ENCODE data around the gene GIMAP6.
"Not testable (repeated sequence)": the region's sequence is repeated elsewhere in the genome, so short reads cannot be mapped to it uniquely, and the experiment has no call there.

GIMAP6 gene

DNA sequence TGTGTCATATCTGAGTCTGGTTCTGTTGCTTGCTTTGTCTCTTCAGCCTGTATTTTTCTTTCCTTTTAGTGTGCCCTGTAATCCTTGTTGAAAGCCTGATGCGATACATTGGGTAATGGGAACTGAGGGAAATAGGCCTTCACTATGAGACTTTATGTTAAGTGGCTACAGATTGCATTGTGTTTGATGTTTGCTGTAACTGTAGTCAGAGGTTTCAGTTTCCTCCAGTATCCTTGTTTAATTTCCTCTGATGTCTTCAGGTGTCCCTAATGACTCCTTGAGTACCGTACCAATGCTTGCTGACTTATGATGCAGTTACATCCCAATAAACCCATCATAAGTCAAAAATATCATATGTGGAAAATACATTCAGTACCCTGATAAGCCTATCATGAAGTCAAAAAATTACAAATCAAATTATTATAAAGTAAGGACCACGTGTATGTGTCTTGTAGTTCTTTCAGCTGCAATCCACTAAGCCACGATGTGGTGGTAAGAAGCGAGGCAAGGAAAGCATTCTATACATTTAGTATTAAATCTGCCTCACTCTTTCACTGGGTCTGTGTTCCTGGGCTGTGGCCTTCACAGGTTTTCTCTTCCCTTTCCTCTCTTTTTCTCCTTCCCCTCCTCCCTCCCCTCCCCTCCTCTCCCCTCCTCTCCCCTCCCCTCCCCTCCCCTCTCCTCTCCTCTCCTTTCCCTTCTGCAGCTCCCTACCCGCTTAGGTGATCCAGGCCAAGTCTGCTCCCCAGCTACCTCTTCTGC lies 13.3 kb upstream of the GIMAP6 start:
- no peak for DNase-seq (ENCODE audit: low read depth in 3 of 3)

DNA sequence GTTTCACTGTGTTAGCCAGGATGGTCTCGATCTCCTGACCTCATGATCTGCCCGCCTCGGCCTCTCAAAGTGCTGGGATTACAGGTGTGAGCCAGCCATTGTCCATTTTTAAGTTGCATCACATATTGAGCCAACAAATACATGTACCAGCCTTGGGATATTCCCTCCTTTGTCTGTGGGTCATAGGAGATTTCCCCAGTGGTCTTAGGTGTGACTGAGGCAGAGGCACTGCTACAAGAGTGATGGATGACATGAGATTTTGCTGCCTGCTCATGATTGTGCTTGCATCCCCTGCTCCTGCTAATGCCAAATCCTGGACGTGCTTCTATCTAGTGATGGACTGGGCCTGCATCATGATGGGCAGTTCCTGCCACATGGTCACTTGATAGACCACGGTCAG lies 10.7 kb upstream of the GIMAP6 start:
- no peak for DNase-seq (ENCODE audit: low read depth in 3 of 3)

GRCh38 chr7:150641854-150642253 lies 9.7 kb upstream of the GIMAP6 start:
- no peak for DNase-seq (ENCODE audit: low read depth in 3 of 3)

DNA sequence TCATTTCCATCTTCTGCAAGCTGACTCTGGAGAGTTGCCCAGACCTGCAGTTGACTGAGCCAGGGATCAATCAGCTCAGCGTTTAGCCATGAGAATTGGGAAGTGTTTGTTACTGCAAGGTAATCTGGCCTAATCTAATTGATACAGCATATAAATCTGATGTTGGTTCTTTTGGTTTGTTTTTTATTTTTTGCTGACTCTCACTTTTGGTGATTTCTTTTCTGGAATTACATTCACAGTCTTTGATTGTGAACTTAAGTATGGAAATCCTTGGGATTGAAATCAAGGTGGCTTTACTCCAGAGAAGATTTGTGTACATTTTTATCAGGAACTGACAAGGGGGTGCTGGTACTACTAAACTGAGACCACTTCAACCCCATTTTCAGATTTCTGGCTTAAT lies 1.7 kb upstream of the GIMAP6 start:
- no peak for DNase-seq (ENCODE audit: low read depth in 3 of 3)

DNA sequence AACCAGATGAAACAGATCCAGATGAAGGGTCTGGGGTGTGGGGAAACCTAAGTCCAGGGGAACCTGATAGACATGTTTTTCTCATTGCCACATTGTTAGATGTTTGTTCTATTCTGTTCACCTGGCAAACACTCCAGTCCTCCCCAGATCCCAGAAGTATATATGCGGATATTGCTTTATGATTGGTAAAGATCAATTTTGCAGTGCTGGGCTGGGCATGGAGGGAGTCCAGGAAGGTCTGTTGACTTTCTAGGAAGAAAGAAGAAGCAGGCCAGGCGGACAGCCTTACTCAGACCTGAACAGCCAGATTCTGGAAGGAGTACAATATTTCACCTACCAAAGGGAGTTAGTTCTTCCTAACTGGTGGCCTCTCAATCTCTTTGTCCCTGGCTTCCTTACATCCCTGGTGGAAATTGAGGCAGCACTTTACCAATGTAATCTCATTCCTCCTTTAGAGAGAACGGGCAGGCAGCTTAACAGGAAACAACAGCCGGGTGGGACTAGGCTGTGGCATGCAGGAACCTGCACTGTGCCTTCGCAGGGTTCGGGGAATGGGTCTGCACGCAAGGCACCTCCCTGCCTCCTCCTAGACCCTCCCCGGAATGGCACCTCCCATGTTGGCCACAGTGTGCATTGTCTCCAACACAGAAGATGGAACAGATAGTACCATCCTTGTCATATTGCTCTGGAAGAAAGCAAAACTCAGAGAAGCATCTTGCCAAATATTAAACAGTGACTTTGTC lies 930 bp downstream of the GIMAP6 start:
- peak in 2 of 3 experiments; percentile 27 to 42 for DNase-seq (ENCODE audit: low read depth in 3 of 3)

DNA sequence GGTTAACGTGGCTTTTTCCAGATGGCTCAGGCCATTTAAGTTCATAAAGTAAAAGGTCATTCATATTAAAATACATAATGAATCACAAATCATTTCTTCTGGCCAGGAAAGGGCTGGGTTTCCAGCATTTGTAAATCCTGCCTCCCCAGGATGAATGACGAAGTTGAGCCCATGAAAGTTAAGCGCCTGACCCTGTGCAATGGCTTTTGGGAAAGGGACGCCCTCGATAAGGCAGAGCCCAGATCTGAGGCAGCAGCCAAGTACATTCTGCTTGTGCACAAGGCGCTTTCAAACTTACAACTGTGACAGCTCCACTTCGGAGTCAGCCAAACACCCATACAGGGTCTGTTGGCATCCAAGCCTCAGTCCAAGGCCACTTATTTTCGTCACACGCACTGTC lies 2.8 kb downstream of the GIMAP6 start:
- no peak for DNase-seq (ENCODE audit: low read depth in 3 of 3)

GRCh38 chr7:150627959-150628358 lies 4.2 kb downstream of the GIMAP6 start:
- DNase-seq (ENCODE audit: low read depth in 3 of 3): no peak

- DNase-seq (ENCODE audit: low read depth in 3 of 3): no peak
Observed at GRCh38 chr7:150626696-150627095, 5.5 kb downstream of the GIMAP6 start.

DNA sequence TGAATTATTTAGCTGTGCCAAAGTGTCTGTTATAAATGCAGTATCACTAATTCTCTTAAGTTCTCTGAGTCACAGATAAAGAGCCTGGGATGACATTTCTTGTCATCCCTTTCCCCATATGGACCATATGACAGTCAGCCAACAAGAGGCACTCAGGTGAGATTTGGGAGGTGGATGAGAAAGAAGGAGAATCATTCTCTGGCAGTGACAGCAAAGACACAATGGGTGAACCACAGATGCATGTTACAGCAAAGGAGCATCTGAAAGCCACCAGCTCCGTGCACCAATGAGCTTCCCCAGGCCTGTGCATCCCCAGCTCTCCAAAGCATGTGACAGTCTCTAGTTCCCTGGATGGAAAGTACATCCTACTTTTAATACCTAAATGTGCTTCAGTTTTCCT lies 10.8 kb downstream of the GIMAP6 start:
- no peak for DNase-seq (ENCODE audit: low read depth in 3 of 3)

DNA sequence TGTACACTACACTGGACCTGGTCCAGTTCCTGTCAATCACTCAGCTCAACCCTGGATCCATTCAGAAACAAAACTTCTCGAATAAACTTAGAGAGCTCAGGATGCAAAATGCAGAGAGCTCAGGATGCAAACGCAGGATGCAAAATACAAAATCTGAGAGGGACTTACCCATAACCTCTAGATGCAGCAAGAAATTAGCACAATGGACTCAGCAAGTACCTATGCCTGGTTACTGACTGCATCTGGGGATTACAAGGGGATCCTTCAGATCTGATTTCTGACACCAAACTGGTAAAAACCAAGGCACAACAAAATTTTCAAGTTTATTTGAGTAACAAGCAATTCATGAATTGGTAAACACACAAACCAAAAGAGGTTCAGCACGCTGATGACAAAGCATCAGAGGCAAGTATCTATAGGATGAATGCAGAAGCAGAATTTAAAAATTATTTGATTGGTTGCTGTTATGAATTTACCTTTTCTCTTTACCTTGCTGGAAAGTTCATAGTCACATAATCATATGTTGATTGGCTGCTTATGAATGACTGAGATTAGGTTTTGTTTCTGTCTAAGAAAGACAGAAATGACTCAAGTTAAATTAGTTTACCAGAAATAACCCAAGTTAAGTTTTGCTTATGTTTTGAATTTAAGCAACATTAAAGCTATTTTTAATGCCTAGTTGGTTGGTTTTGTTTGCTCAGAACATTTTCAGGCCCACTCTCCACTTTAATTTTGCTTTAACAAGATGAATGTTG lies 11.4 kb downstream of the GIMAP6 start:
- no peak for DNase-seq (ENCODE audit: low read depth in 3 of 3)

GRCh38 chr7:150620061-150620460 lies 12.1 kb downstream of the GIMAP6 start:
- DNase-seq (ENCODE audit: low read depth in 3 of 3): peak in 1 of 3 experiments; percentile 32

DNA sequence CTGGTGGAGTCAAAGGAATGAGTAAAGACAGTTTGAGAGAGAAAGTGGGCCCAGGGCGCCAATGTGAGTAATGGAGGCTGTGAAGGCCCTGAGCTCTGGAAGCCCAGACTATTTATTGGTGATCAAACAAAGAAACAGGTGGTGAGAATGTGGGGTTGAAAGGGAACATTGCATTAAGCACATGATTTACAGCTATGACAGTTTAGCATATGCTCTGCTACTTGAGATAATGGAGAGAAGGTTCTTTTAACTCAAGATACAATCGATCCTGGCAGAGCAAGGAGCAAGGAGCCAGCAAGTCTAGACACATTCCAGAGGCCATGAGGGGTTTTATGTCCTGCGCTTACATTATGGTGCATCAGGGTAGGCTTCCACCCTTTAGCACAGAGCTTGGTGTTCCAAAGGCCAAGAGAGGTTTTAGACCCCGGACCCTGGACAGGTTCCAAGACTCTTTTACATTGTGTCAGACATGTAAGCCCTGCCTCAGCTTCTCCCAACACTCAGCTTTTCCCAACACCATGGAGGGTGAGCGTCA lies 16.9 kb downstream of the GIMAP6 start:
- DNase-seq (ENCODE audit: low read depth in 3 of 3): not testable (repeated sequence)

GRCh38 chr7:150614426-150614825 lies 17.8 kb downstream of the GIMAP6 start:
- not testable (repeated sequence) for DNase-seq (ENCODE audit: low read depth in 3 of 3)

DNA sequence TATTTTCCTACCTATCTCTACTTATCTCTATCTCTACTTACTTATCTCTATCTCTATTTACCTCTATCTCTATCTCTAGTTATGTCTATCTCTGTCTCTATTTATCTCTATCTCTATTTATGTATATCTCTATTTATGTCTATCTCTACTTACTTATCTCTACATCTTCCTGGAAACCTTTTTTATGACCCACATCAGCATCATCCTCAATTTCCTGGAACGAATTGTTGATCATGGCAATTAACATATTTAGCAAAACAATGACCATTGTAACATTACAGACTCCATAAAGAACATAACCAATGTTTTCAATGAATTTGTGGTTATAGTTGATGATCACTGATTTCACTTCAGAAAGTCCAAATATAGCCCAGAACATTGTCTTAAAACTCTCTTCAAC lies 18.3 kb downstream of the GIMAP6 start:
- DNase-seq (ENCODE audit: low read depth in 3 of 3): no peak

DNA sequence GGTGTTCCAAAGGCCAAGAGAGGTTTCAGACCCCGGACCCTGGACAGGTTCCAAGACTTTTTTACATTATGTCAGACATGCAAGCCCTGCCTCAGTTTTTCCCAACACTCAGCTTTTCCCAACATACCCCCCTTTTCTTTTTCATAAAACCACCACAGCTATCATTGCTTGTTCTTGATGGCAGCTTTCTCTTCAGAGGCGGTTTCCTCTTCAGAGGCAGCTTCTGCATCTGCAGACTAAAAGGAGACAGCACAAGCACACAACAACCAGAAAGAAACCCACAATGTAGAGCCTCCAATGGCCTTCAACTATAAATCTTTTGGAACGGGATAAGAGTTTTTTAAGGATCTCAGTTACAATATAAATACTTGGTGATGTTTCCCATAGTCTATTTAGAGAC lies 19.3 kb downstream of the GIMAP6 start:
- no peak for DNase-seq (ENCODE audit: low read depth in 3 of 3)

DNA sequence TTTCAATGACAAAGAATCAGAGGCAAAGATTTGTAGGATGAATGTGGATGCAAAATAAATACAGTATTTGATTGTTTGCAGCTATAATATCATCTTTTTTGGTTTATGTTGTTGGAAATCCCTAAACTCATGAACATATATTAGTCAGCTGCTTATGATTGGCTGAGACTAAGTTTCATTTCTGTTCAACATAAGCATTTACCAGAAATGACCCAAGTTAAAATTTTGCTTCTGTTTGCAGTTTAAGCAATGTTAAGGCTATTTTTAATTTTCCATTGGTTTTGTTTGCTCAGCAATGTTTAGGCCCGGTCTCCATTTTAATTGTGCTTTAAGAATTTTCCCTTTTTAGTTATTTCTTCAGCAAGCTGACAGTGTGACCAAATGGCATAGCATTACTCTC lies 22.0 kb downstream of the GIMAP6 start:
- no peak for DNase-seq (ENCODE audit: low read depth in 3 of 3)

DNA sequence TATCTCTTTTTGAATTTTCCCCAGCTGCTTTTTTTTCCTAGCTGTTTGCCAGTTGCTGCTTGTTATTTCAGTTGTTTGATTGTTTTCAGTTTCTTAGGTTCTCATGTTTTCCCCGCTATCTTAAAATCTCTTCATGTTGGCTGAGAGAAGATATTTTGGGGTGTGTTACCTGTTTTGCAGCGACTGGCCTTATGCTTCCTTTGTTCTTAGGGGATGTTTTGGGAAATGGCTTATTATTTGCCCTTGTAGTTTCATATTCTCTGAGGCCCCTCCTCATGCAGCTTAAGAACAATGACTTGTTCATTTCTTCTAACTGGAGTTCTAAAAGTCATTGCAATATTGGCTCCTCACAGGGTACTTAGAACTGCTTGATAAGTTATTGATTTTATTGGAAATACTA lies 28.6 kb downstream of the GIMAP6 start:
- DNase-seq (ENCODE audit: low read depth in 3 of 3): not testable (repeated sequence)

GRCh38 chr7:150595361-150595760 lies 36.8 kb downstream of the GIMAP6 start:
- no peak for DNase-seq (ENCODE audit: low read depth in 3 of 3)

- no peak for DNase-seq (ENCODE audit: low read depth in 3 of 3)
Observed at GRCh38 chr7:150594805-150595204, 37.4 kb downstream of the GIMAP6 start.

- DNase-seq (ENCODE audit: low read depth in 3 of 3): no peak
Observed at GRCh38 chr7:150587551-150587950, 44.6 kb downstream of the GIMAP6 start.

DNA sequence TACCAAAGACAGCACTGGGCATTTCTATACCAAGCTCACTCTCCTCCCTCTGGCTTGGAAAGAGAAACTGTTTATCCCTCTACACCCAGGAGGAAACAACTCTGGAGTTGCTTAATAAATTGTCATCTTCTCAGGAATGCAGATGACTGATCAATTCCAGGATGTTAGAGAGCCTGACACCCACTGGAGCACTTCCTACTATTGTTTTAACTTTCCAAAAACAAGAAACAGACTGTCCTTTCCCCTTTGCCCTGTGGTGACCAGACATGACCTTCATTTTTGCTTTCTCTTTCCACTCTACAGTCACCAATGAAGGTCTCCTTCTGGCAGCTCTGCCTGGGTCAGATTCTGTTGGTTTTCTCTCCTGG lies 45.4 kb downstream of the GIMAP6 start:
- DNase-seq (ENCODE audit: low read depth in 3 of 3): no peak

- no peak for DNase-seq (ENCODE audit: low read depth in 3 of 3)
Observed at GRCh38 chr7:150586068-150586784, 46.0 kb downstream of the GIMAP6 start.

Measured in stimulated activated CD4-positive, alpha-beta T cell treated with anti-CD3 and anti-CD28 coated beads, TNF-alpha, amount 100 ng/mL, for 24 hours (primary cell).